Mesenchymal stem cell (in vitro differentiated cells and primary cell): ENCODE data around the gene TKTL1.

ENCODE experiments used
- DNase-seq: peaks from one replicate; pipeline ENCODE4 v3.0.0-alpha.2; 2013
- H2AFZ ChIP-seq: one replicate; pipeline ENCODE4 v1.6.1; 2013; ENCODE audit warnings: low read depth, mild to moderate bottlenecking, control low read depth, inconsistent platforms, low read length, moderate library complexity
- H2AK5ac ChIP-seq: 2 replicates; pipeline ENCODE4 v1.6.1; 2013; ENCODE audit warnings: low read length, moderate library complexity, mild to moderate bottlenecking, inconsistent platforms; ENCODE audit not compliant: severe bottlenecking
- H2BK120ac ChIP-seq: one replicate; pipeline ENCODE4 v1.6.1; 2013; ENCODE audit warnings: low read depth, mild to moderate bottlenecking, inconsistent platforms, low read length, moderate library complexity
- H2BK12ac ChIP-seq, 2 experiments: one replicate each; pipeline ENCODE4 v1.6.1; 2013; ENCODE audit warnings: inconsistent platforms in 2 of 2, low read length in 2 of 2, mild to moderate bottlenecking in 2 of 2, moderate library complexity in 2 of 2, control low read depth in 1 of 2
- H2BK15ac ChIP-seq: one replicate; pipeline ENCODE4 v1.6.1; 2013; ENCODE audit warnings: mild to moderate bottlenecking, low read depth, inconsistent platforms; ENCODE audit not compliant: poor library complexity, severe bottlenecking
- H2BK5ac ChIP-seq: 2 replicates; pipeline ENCODE4 v1.6.1; 2013; ENCODE audit warnings: low read depth, mild to moderate bottlenecking, low read length, control low read depth, inconsistent platforms; ENCODE audit not compliant: poor library complexity, severe bottlenecking
- H3K14ac ChIP-seq, 2 experiments: one replicate each; pipeline ENCODE4 v1.6.1; 2013; ENCODE audit warnings: inconsistent platforms in 2 of 2, low read length in 2 of 2, control low read depth in 1 of 2, mild to moderate bottlenecking in 1 of 2, moderate library complexity in 1 of 2
- H3K18ac ChIP-seq, 2 experiments: one replicate each; pipeline ENCODE4 v1.6.1; 2013; ENCODE audit warnings: inconsistent platforms in 2 of 2, low read length in 2 of 2, control low read depth in 1 of 2, low read depth in 1 of 2, mild to moderate bottlenecking in 1 of 2
- H3K23ac ChIP-seq, 2 experiments: one replicate each; pipeline ENCODE4 v1.6.1; 2013; ENCODE audit warnings: inconsistent platforms in 2 of 2, low read length in 2 of 2, mild to moderate bottlenecking in 2 of 2, moderate library complexity in 2 of 2, control low read depth in 1 of 2
- H3K27ac ChIP-seq: 2 replicates; pipeline ENCODE4 v1.5.1; 2013; ENCODE audit warnings: mild to moderate bottlenecking, moderate library complexity, low read length, control low read depth, inconsistent platforms; ENCODE audit not compliant: poor library complexity, severe bottlenecking
- H3K27me3 ChIP-seq, 2 experiments: 2 replicates each; pipeline versions ENCODE4 v1.6.1 to v1.7.0; 2013; ENCODE audit warnings: low read length in 2 of 2, mild to moderate bottlenecking in 2 of 2, moderate library complexity in 2 of 2, control low read depth in 1 of 2, inconsistent platforms in 1 of 2; ENCODE audit not compliant: control insufficient read depth in 1 of 2, insufficient read depth in 1 of 2
- H3K36me3 ChIP-seq, 2 experiments: 2 replicates each; pipeline versions ENCODE4 v1.6.1 to v1.7.0; 2013; ENCODE audit warnings: low read length in 2 of 2, control low read depth in 1 of 2, inconsistent platforms in 1 of 2, low read depth in 1 of 2, mild to moderate bottlenecking in 1 of 2; ENCODE audit not compliant: insufficient read depth in 2 of 2, control insufficient read depth in 1 of 2
- H3K4ac ChIP-seq, 2 experiments: one replicate each; pipeline ENCODE4 v1.6.1; 2013; ENCODE audit warnings: inconsistent platforms in 2 of 2, low read length in 2 of 2, mild to moderate bottlenecking in 2 of 2, moderate library complexity in 2 of 2, control low read depth in 1 of 2, low read depth in 1 of 2
- H3K4me1 ChIP-seq: 2 replicates; pipeline ENCODE4 v1.6.1; 2013; ENCODE audit warnings: low read depth, low read length, control low read depth; ENCODE audit not compliant: control insufficient read depth, insufficient read depth
- H3K4me2 ChIP-seq: 2 replicates; pipeline ENCODE4 v1.6.1; 2013; ENCODE audit warnings: low read length, mild to moderate bottlenecking, inconsistent platforms; ENCODE audit not compliant: poor library complexity, severe bottlenecking
- H3K4me3 ChIP-seq, 2 experiments: 2 replicates each; pipeline versions ENCODE4 v1.5.1 to v1.7.0; 2013; ENCODE audit warnings: low read length in 2 of 2, mild to moderate bottlenecking in 2 of 2, control low read depth in 1 of 2, low read depth in 1 of 2; ENCODE audit not compliant: insufficient read depth in 1 of 2
- H3K79me1 ChIP-seq: replicated peaks from 2 replicates; pipeline ENCODE4 v1.6.1; 2013; ENCODE audit warnings: mild to moderate bottlenecking, control low read depth, low read length, inconsistent platforms; ENCODE audit not compliant: poor library complexity, severe bottlenecking
- H3K9ac ChIP-seq: 2 replicates; pipeline ENCODE4 v1.7.0; 2013; ENCODE audit warnings: mild to moderate bottlenecking, low read length, moderate library complexity
- H3K9me3 ChIP-seq: 2 replicates; pipeline ENCODE4 v1.7.0; 2013; ENCODE audit warnings: mild to moderate bottlenecking, low read length; ENCODE audit not compliant: control insufficient read depth
- H4K8ac ChIP-seq: one replicate; pipeline ENCODE4 v1.6.1; 2013; ENCODE audit warnings: inconsistent platforms, mild to moderate bottlenecking, low read length, moderate library complexity
- H4K91ac ChIP-seq: one replicate; pipeline ENCODE4 v1.6.1; 2013; ENCODE audit warnings: mild to moderate bottlenecking, low read length, inconsistent platforms
- WGBS: methylation state at CpG from one replicate; pipeline ENCODE4 v1.1.7; 2013; ENCODE audit warnings: mixed read lengths; 5-methylcytosine and 5-hydroxymethylcytosine counted together

The TKTL1 gene

GRCh38 chrX:154322890-154323289, 27.3 kb downstream of the TKTL1 start:
- Histone ChIP-seq H3K18ac (no peak overlapping the region), H2AFZ (no peak overlapping the region), H2BK15ac (no peak overlapping the region), H2BK12ac (no peak overlapping the region), H2BK120ac (no peak overlapping the region), H3K4me2 (no peak overlapping the region), H2AK5ac (no peak overlapping the region), H3K4me1 (peaks cover 13% of the 10 kb centered on the region), H4K91ac (no peak overlapping the region), H3K79me1 (no peaks in the 10 kb centered on the region), H3K4me3 (no peak overlapping the region), H3K23ac (no peak overlapping the region), H3K4ac (no peak overlapping the region), H3K9me3 (no peaks in the 10 kb centered on the region), H3K9ac (no peak overlapping the region), H3K27ac (no peak overlapping the region), H3K14ac (no peak overlapping the region), H2BK5ac (no peak overlapping the region), H3K27me3 (peaks cover 23 to 83% of the 10 kb centered on the region in 2 experiments), H4K8ac (no peak overlapping the region), H3K36me3 (no peaks in the 10 kb centered on the region)
- 93% methylated on average over 10 of the region's 10 CpGs for WGBS
- DNase-seq: no peak

DNA sequence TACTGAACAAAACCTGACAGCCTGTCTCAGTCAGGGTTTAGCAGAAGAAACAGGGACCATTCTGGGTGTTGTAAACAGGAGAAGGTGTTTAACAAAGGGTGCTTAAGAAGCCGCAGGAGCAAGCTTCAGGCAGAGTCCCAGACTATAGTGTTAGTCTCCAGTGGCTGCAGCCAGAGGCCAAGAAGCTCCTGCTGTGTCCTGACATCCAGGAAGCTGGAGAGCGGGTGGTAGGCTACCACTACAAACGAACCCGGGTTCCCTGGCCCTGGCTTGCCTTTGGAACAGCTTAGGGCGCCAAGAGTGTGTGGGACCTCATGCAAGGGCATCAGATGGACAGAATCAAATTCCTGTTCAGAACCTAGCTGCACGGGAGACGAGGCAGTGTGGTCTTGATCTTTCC, 27.9 kb downstream of the TKTL1 start:
- no peak overlapping the region for H3K4me3 ChIP-seq
- WGBS: 67% methylated on average over 7 of the region's 7 CpGs
- H3K4ac ChIP-seq: no peak overlapping the region

DNA sequence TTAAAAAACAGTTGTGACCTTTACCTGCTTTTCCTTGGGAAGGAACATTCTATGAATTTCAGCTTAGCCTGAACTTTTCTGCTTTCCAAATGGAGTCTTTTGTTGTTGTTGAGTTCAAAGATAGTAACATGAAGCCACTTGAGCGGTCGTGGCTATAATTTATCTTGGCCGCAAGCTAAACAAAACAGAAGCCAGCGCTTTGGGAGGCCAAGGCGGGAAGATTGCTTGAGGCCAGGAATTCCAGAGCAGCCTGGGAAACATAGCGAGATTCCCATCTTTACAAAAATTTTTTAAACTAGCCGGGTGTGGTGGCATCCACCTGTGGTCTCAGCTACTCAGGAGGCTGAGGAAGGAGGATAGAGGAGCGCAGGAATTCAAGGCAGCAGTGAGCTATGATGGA, 29.9 kb downstream of the TKTL1 start:
- H4K8ac ChIP-seq: no peak overlapping the region
- no peaks in the 10 kb centered on the region for H3K36me3 ChIP-seq
- H3K4ac ChIP-seq: no peak overlapping the region
- H4K91ac ChIP-seq: no peak overlapping the region
- no peak overlapping the region for H3K9ac ChIP-seq
- H3K4me1 ChIP-seq: peaks cover 13% of the 10 kb centered on the region
- no peak overlapping the region for H3K14ac ChIP-seq
- no peaks in the 10 kb centered on the region for H3K79me1 ChIP-seq
- 19% methylated on average over 5 of the region's 8 CpGs for whole genome bisulfite sequencing
- H3K4me2 ChIP-seq: peak overlapping the region; percentile 22
- H2BK120ac ChIP-seq: no peak overlapping the region
- no peaks in the 10 kb centered on the region for H3K9me3 ChIP-seq
- H2BK5ac ChIP-seq: no peak overlapping the region
- no peak overlapping the region for H3K4me3 ChIP-seq
- peak; percentile 33 for DNase-seq
- H3K27ac ChIP-seq: no peak overlapping the region
- no peak overlapping the region for H3K23ac ChIP-seq
- no peak overlapping the region for H2BK12ac ChIP-seq
- peaks cover 22 to 88% of the 10 kb centered on the region in 2 experiments for H3K27me3 ChIP-seq
- H2AFZ ChIP-seq: no peak overlapping the region
- H2AK5ac ChIP-seq: no peak overlapping the region
- no peak overlapping the region for H3K18ac ChIP-seq
- H2BK15ac ChIP-seq: no peak overlapping the region

More for the DNA sequence above, 27.9 kb downstream of the TKTL1 start:
- no peak overlapping the region for H2AK5ac ChIP-seq
- no peaks in the 10 kb centered on the region for H3K79me1 ChIP-seq
- H3K27ac ChIP-seq: no peak overlapping the region
- H2BK12ac ChIP-seq: no peak overlapping the region
- DNase-seq: no peak
- H3K14ac ChIP-seq: no peak overlapping the region
- no peak overlapping the region for H2AFZ ChIP-seq
- no peak overlapping the region for H4K8ac ChIP-seq
- no peak overlapping the region for H3K4me2 ChIP-seq
- peaks cover 24 to 86% of the 10 kb centered on the region in 2 experiments for H3K27me3 ChIP-seq
- H3K9ac ChIP-seq: no peak overlapping the region
- H3K4me1 ChIP-seq: peaks cover 13% of the 10 kb centered on the region
- H4K91ac ChIP-seq: no peak overlapping the region
- H3K9me3 ChIP-seq: no peaks in the 10 kb centered on the region
- H3K18ac ChIP-seq: no peak overlapping the region
- H3K36me3 ChIP-seq: no peaks in the 10 kb centered on the region
- H2BK15ac ChIP-seq: no peak overlapping the region
- no peak overlapping the region for H2BK5ac ChIP-seq
- H2BK120ac ChIP-seq: no peak overlapping the region
- no peak overlapping the region for H3K23ac ChIP-seq

- Histone ChIP-seq H2AK5ac (no peak overlapping the region), H3K79me1 (no peaks in the 10 kb centered on the region), H3K9me3 (no peaks in the 10 kb centered on the region), H3K9ac (no peak overlapping the region), H2BK12ac (no peak overlapping the region), H3K27ac (no peak overlapping the region), H4K8ac (no peak overlapping the region), H4K91ac (no peak overlapping the region), H3K18ac (peak overlapping the region in 1 of 2 experiments; percentile 34), H2AFZ (peak overlapping the region; percentile 53), H3K4ac (no peak overlapping the region), H3K27me3 (peaks cover 15 to 91% of the 10 kb centered on the region in 2 experiments), H2BK120ac (no peak overlapping the region), H3K4me3 (no peak overlapping the region), H3K23ac (no peak overlapping the region), H3K36me3 (no peaks in the 10 kb centered on the region), H3K14ac (no peak overlapping the region), H2BK15ac (no peak overlapping the region), H3K4me2 (no peak overlapping the region), H3K4me1 (peaks cover 13% of the 10 kb centered on the region), H2BK5ac (no peak overlapping the region)
- no peak for DNase-seq
- 83% methylated on average over 11 of the region's 11 CpGs for WGBS
These were observed 31.6 kb downstream of the TKTL1 start for GRCh38 chrX:154327038-154327820.
